SK-N-SH (cell line): ENCODE measurements around the gene CDK14. TPM values are rescaled to one million over a fixed set of nuclear protein-coding genes. Genes with fewer than 3 reads are reported as not detected.

Experiments used
- CTCF ChIA-PET: fragments of 300-600, 350-600 bp; formaldehyde crosslinking; extraction: SDS; loops from one replicate; lab custom pipeline; 2021; lab: Yijun Ruan, JAX
- POLR2A ChIA-PET: fragments of 350-600 bp; sonication (Branson Sonifier 250); formaldehyde crosslinking; extraction: SDS; loops from one replicate; lab custom pipeline; 2020; ENCODE audit warnings: antibody characterized with exemption, inconsistent platforms; lab: Yijun Ruan, JAX
- DNase-seq: peaks from one replicate; pipeline ENCODE4 v3.0.0; 2012
- H2AFZ ChIP-seq: fragments of 200-600 bp; sonication (generic); 2 replicates; pipeline ENCODE4 v1.8.1; 2016; ENCODE audit warnings: antibody characterized with exemption, mild to moderate bottlenecking, low read depth
- H3F3A ChIP-seq: fragments of 200-600 bp; sonication (generic); replicated peaks from 2 replicates; pipeline ENCODE3; 2016; ENCODE audit warnings: antibody characterized with exemption, mild to moderate bottlenecking; ENCODE audit not compliant: insufficient read depth
- H3K27ac ChIP-seq, 2 experiments: fragments of 200-500 bp in 1 of 2; fragments of 200-600 bp in 1 of 2; sonication (Bioruptor generic) in 1 of 2; sonication (generic), shearing (Covaris generic) in 1 of 2; 2 replicates each; pipeline versions ENCODE4 v1.5.1 to v1.6.1; 2014 to 2016; ENCODE audit warnings: low read depth in 2 of 2, inconsistent platforms in 1 of 2, low read length in 1 of 2, mild to moderate bottlenecking in 1 of 2, mixed read lengths in 1 of 2
- H3K27me3 ChIP-seq: fragments of 200-600 bp; sonication (generic), shearing (Covaris generic); 2 replicates; pipeline ENCODE4 v1.6.1; 2016; ENCODE audit warnings: mixed run types; ENCODE audit not compliant: insufficient read depth
- H3K36me3 ChIP-seq, 2 experiments: fragments of 200-500 bp in 1 of 2; fragments of 200-600 bp in 1 of 2; sonication (Bioruptor generic) in 1 of 2; sonication (generic) in 1 of 2; replicated peaks in 1 of 2; 2 replicates each; pipeline versions ENCODE3 to v1.5.1; 2014 to 2016; ENCODE audit warnings: low read length in 1 of 2, mild to moderate bottlenecking in 1 of 2; ENCODE audit not compliant: insufficient read depth in 2 of 2, control insufficient read depth in 1 of 2
- H3K4me1 ChIP-seq, 2 experiments: fragments of 200-500 bp in 1 of 2; fragments of 200-600 bp in 1 of 2; sonication (Bioruptor generic) in 1 of 2; sonication (generic), shearing (Covaris generic) in 1 of 2; 2 replicates each; pipeline versions ENCODE4 v1.5.1 to v1.6.1; 2014 to 2016; ENCODE audit warnings: low read depth in 1 of 2, low read length in 1 of 2, mixed run types in 1 of 2; ENCODE audit not compliant: insufficient read depth in 2 of 2, control insufficient read depth in 1 of 2
- H3K4me2 ChIP-seq: fragments of 200-600 bp; sonication (generic), shearing (Covaris generic); 2 replicates; pipeline ENCODE4 v1.6.1; 2017; ENCODE audit warnings: mixed run types
- H3K4me3 ChIP-seq, 2 experiments: fragments of 200-500 bp in 1 of 2; fragments of 200-600 bp in 1 of 2; sonication (Bioruptor generic) in 1 of 2; sonication (generic), shearing (Covaris generic) in 1 of 2; 2 replicates each; pipeline versions ENCODE4 v1.5.1 to v1.8.1; 2014 to 2016; ENCODE audit warnings: low read depth in 2 of 2, inconsistent platforms in 1 of 2, low read length in 1 of 2, mild to moderate bottlenecking in 1 of 2, mixed read lengths in 1 of 2, moderate library complexity in 1 of 2
- H3K79me2 ChIP-seq: fragments of 200-600 bp; sonication (generic); 2 replicates; pipeline ENCODE4 v1.8.1; 2017; ENCODE audit warnings: mild to moderate bottlenecking; ENCODE audit not compliant: insufficient read depth
- H3K9ac ChIP-seq: fragments of 200-600 bp; sonication (generic); 2 replicates; pipeline ENCODE4 v1.6.1; 2017; ENCODE audit warnings: mixed run types
- H3K9me2 ChIP-seq: fragments of 200-600 bp; sonication (generic); 2 replicates; pipeline ENCODE4 v1.6.1; 2017; ENCODE audit warnings: mixed run types
- H3K9me3 ChIP-seq: fragments of 200-600 bp; sonication (generic); 2 replicates; pipeline ENCODE4 v1.6.1; 2017; ENCODE audit warnings: mixed run types, mild to moderate bottlenecking, moderate library complexity
- H4K20me1 ChIP-seq: fragments of 200-600 bp; sonication (generic); 2 replicates; pipeline ENCODE4 v1.6.1; 2017; ENCODE audit warnings: mild to moderate bottlenecking, mixed run types; ENCODE audit not compliant: insufficient read depth
- CHD2 ChIP-seq: fragments of 150-350 bp; IDR thresholded peaks from 2 replicates; pipeline ENCODE4 v1.6.1; 2018; ENCODE audit warnings: low read length; ENCODE audit not compliant: partially characterized antibody
- CTCF ChIP-seq: fragments of 200-600 bp; sonication (generic); IDR thresholded peaks from 2 replicates; pipeline ENCODE4 v1.6.1; 2017; ENCODE audit warnings: antibody characterized with exemption, mild to moderate bottlenecking, moderate library complexity
- ELF1 ChIP-seq: IDR thresholded peaks from 2 replicates; pipeline ENCODE4 v1.4.0; 2012
- EP300 ChIP-seq, 2 experiments: IDR thresholded peaks; 2 replicates each; pipeline versions ENCODE4 v1.4.0 to v1.6.1; 2012; ENCODE audit warnings: borderline replicate concordance in 1 of 2, low read depth in 1 of 2, low read length in 1 of 2
- EZH2phosphoT487 ChIP-seq: fragments of 200-600 bp; sonication (generic); IDR thresholded peaks from 2 replicates; pipeline ENCODE4 v1.6.1; 2017; ENCODE audit warnings: low read depth, mixed run types, mild to moderate bottlenecking, antibody characterized with exemption, moderate library complexity, borderline replicate concordance
- FOSL2 ChIP-seq: IDR thresholded peaks from 2 replicates; pipeline ENCODE4 v1.4.0; 2012; ENCODE audit warnings: low read depth, mild to moderate bottlenecking, moderate library complexity, borderline replicate concordance
- FOXJ3 ChIP-seq: sonication (generic); formaldehyde crosslinking; IDR thresholded peaks from 2 replicates; pipeline ENCODE4 v1.5.1; 2020; ENCODE audit warnings: mild to moderate bottlenecking, missing genetic modification reagents
- FOXM1 ChIP-seq: IDR thresholded peaks from 2 replicates; pipeline ENCODE4 v1.4.0; 2012; ENCODE audit warnings: low read depth, mild to moderate bottlenecking
- GATA2 ChIP-seq: sonication (generic); formaldehyde crosslinking; IDR thresholded peaks from 2 replicates; pipeline ENCODE4 v1.5.0; 2020; ENCODE audit warnings: mild to moderate bottlenecking, missing genetic modification reagents
- IRF3 ChIP-seq: fragments of 150-350 bp; IDR thresholded peaks from 2 replicates; pipeline ENCODE4 v1.6.1; 2016; ENCODE audit warnings: mild to moderate bottlenecking, low read depth, low read length
- JUND ChIP-seq: IDR thresholded peaks from 2 replicates; pipeline ENCODE4 v1.4.0; 2012
- MEF2A ChIP-seq: IDR thresholded peaks from 2 replicates; pipeline ENCODE4 v1.4.0; 2012; ENCODE audit warnings: low read depth, borderline replicate concordance
- MXI1 ChIP-seq: IDR thresholded peaks from 2 replicates; pipeline ENCODE4 v1.6.1; 2012; ENCODE audit warnings: mild to moderate bottlenecking, low read depth, low read length, improper control_type of control experiment
- NFIC ChIP-seq: IDR thresholded peaks from 2 replicates; pipeline ENCODE4 v1.4.0; 2012; ENCODE audit warnings: borderline replicate concordance
- PBX3 ChIP-seq: IDR thresholded peaks from 2 replicates; pipeline ENCODE4; 2012
- POLR2AphosphoS5 ChIP-seq: IDR thresholded peaks from 2 replicates; pipeline ENCODE4 v1.6.1; 2012; ENCODE audit warnings: low read depth, low read length
- RCOR1 ChIP-seq: fragments of 150-350 bp; IDR thresholded peaks from 2 replicates; pipeline ENCODE4 v1.6.1; 2017; ENCODE audit warnings: antibody characterized with exemption, low read length
- RFX5 ChIP-seq: IDR thresholded peaks from 2 replicates; pipeline ENCODE4 v1.6.1; 2012; ENCODE audit warnings: mild to moderate bottlenecking, improper control_type of control experiment, low read length
- SIN3A ChIP-seq: IDR thresholded peaks from 2 replicates; pipeline ENCODE4 v1.6.1; 2012; ENCODE audit warnings: low read depth, mild to moderate bottlenecking, low read length, moderate library complexity, borderline replicate concordance
- TCF12 ChIP-seq: IDR thresholded peaks from 2 replicates; pipeline ENCODE4 v1.4.0; 2012
- YY1 ChIP-seq: IDR thresholded peaks from 2 replicates; pipeline ENCODE4 v1.4.0; 2012; ENCODE audit warnings: low read depth, mild to moderate bottlenecking
- WGBS: methylation state at CpG from one replicate; pipeline ENCODE4 v1.1.6; 2017; ENCODE audit warnings: low lambda C conversion rate; 5-methylcytosine and 5-hydroxymethylcytosine counted together
- polyA plus RNA-seq, 3 experiments: library from polyadenylated mRNA; depleted of rRNA; stranded (reverse); fragments of >200 nt; gene quantifications; 2 replicates each; pipeline ENCODE4 v1.2.3, GENCODE V29; 2012

CDK14 gene
- polyA plus RNA-seq, 1 of the 3 experiments (the other 2 are of a cell fraction): 13.9 TPM

GRCh38 chr7:90760892-90761291 lies 164.8 kb downstream of the CDK14 start:
- Histone ChIP-seq H3K4me1 (peaks cover 16% of the 10 kb centered on the region in 2 experiments; a peak in 3 of 4 replicates), H2AFZ (no peak overlapping the region), H3K9me2 (no peaks in the 10 kb centered on the region), H3K36me3 (no peaks in the 10 kb centered on the region), H3K4me3 (no peak overlapping the region), H3K27ac (peak overlapping the region in 1 of 2 experiments; percentile 54; a peak in 3 of 4 replicates), H3K27me3 (no peaks in the 10 kb centered on the region), H3K9me3 (no peaks in the 10 kb centered on the region), H3K4me2 (no peak overlapping the region; the same call in 1 of the 2 replicates), H3F3A (peaks cover 9% of the 10 kb centered on the region), H3K79me2 (peaks cover 24% of the 10 kb centered on the region; the same call in 1 of the 2 replicates), H4K20me1 (no peaks in the 10 kb centered on the region; the same call in 1 of the 2 replicates), H3K9ac (no peak overlapping the region)
- POLR2A ChIA-PET: interaction anchor here (0.8 kb wide), 1 partner anchor 11 kb away, joined by 3 read pairs; no protein-coding TSS in a partner anchor
- DNase-seq: peak; percentile 32
- TF ChIP-seq GATA2: peak; percentile 67
- TF ChIP-seq FOXJ3 (CRISPR knock-in tag): no peak
- TF ChIP-seq SIN3A: no peak
- no peak for TF ChIP-seq FOSL2
- TF ChIP-seq YY1: no peak
- TF ChIP-seq RCOR1: peak; percentile 39; the same call in 1 of the 2 replicates
- no peak for TF ChIP-seq CTCF
- TF ChIP-seq POLR2AphosphoS5: peak; percentile 60
- TF ChIP-seq TCF12: peak; percentile 82
- TF ChIP-seq EP300 (IDR thresholded peaks at IDR 0.05; ENCODE audit: borderline replicate concordance in 1 of 2, low read depth in 1 of 2, low read length in 1 of 2): peak in 1 of 2 experiments; percentile 52; a peak in 2 of 4 replicates
- WGBS: 40% methylated on average over 3 of the region's 3 CpGs
- CTCF ChIA-PET: interaction anchor here (0.7 to 4.0 kb wide), 7 partner anchors 9 to 534 kb away, joined by 3 to 23 read pairs (median 6); partner anchors contain the start of gene CDK14

GRCh38 chr7:90761584-90761983 lies 165.5 kb downstream of the CDK14 start:
- Histone ChIP-seq H2AFZ (no peak overlapping the region), H3K79me2 (peaks cover 24% of the 10 kb centered on the region; the same call in 1 of the 2 replicates), H3K27me3 (no peaks in the 10 kb centered on the region), H3K27ac (peak overlapping the region in 1 of 2 experiments; percentile 54; a peak in 1 of 4 replicates), H3K9ac (no peak overlapping the region), H3K4me3 (no peak overlapping the region), H3K36me3 (no peaks in the 10 kb centered on the region), H3K9me2 (no peaks in the 10 kb centered on the region), H4K20me1 (no peaks in the 10 kb centered on the region; the same call in 1 of the 2 replicates), H3K4me1 (peaks cover 18 to 22% of the 10 kb centered on the region in 2 experiments; a peak in 3 of 4 replicates), H3K9me3 (no peaks in the 10 kb centered on the region), H3F3A (peaks cover 6% of the 10 kb centered on the region), H3K4me2 (no peak overlapping the region)
- ChIA-PET POLR2A (no interaction called here), CTCF (interaction anchor here (2.0 to 4.0 kb wide), 4 partner anchors 8 to 306 kb away, joined by 4 to 23 read pairs (median 9); no protein-coding TSS in a partner anchor)
- no peak for DNase-seq
- TF ChIP-seq YY1: no peak
- TF ChIP-seq FOXJ3 (CRISPR knock-in tag): no peak
- TF ChIP-seq TCF12: no peak
- no peak for TF ChIP-seq ELF1
- TF ChIP-seq MEF2A: no peak
- no peak for TF ChIP-seq MXI1
- no peak for TF ChIP-seq RFX5
- no peak for TF ChIP-seq GATA2
- no peak for TF ChIP-seq FOXM1
- no peak for TF ChIP-seq PBX3
- TF ChIP-seq SIN3A: no peak
- TF ChIP-seq CHD2: no peak
- no peak for TF ChIP-seq NFIC
- TF ChIP-seq EZH2phosphoT487: no peak
- no peak for TF ChIP-seq JUND
- TF ChIP-seq IRF3: no peak
- WGBS: 82% methylated on average over 1 of the region's 1 CpG
